DMS153 (cell line): ENCODE measurements around the gene KCNIP4.
A peak's percentile ranks its signal among the peaks of the same experiment; 100 is the strongest.
"Not testable (repeated sequence)": the region's sequence is repeated elsewhere in the genome, so short reads cannot be mapped to it uniquely, and the experiment has no call there.

Experiments
- DNase-seq: peaks from one replicate; lab custom pipeline; 2025; lab: John Stamatoyannopoulos, UW

KCNIP4 gene

DNA sequence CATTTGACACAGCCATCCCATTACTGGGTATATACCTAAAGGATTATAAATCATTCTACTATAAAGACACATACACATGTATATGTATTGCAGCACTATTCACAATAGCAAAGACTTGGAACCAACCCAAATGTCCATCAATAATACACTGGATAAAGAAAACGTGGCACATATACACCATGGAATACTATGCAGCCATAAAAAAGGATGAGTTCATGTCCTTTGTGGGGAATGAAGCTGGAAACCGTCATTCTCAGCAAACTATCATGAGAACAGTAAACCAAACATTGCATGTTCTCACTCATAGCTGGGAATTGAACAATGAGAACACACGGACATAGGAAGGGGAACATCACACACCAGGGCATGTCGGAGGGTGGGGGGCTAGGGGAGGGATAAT, 1202.6 kb downstream of the KCNIP4 start:
- not testable (repeated sequence) for DNase-seq

DNA sequence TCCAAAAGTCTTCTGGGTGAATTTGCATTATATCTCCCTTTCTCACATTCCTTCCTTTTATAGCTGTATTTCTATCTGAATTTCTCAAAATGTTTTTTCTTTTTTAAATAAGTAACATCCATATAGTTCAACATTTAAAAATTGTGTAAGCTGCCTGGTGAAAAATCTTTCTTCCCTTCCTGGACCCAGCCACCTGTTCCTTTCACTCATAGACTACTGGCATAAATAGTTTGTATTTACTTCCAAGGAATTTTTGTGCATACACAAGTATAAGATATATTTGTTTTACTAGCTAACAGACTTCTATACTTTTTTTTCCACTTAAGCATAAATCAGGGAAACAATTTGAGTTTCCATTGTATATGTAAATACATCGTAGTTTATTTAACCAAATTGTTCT, 1212.6 kb downstream of the KCNIP4 start:
- no peak for DNase-seq

DNA sequence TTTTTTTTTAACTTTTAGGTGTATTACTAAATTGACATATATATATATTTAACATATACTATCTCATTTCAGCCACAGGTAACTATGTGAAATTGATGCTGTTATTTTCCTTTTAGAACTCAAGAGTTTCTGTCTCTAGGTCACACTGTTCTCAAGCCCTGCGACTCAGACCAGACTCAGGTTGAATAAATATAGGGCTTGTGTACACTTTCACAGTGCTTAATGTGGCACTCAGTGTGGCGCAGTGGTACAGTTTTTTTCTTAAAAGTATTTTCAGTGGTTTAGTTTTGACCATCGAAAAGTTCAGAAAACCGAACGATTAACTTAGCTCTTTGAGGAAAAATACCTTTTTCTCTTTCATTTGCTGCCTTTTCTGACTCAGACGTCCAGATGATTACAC, 1223.7 kb downstream of the KCNIP4 start:
- no peak for DNase-seq

- DNase-seq = no peak
Observed at GRCh38 chr4:20723463-20723862, 1225.1 kb downstream of the KCNIP4 start.

GRCh38 chr4:20723019-20723418, 1225.6 kb downstream of the KCNIP4 start:
- no peak for DNase-seq

DNA sequence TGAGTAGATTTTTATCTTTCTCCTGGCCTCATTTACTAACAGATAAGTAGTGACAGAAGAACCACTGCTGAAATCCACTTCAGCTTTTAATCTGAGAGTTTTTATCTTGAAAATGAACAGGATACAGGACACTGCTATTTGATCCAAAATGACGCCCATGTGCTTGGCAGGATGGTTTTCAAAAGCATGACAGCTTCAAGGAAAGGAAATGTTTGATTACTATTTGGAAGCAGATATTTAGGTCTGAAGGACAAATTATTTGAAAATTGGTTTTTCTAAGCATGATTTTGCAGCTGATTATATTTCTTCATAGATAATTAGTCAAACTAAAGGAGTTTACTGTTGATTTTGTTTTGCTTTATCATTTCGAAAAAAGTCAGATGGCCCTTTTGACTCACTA, 1237.2 kb downstream of the KCNIP4 start:
- no peak for DNase-seq

GRCh38 chr4:20700007-20700761, 1248.4 kb downstream of the KCNIP4 start, which contains the start of gene PACRGL:
TSS of gene PACRGL (plus strand) at chr4:20700458. CDS start at chr4:20704482, 4,024 bp downstream.
- peak; percentile 71 for DNase-seq

DNA sequence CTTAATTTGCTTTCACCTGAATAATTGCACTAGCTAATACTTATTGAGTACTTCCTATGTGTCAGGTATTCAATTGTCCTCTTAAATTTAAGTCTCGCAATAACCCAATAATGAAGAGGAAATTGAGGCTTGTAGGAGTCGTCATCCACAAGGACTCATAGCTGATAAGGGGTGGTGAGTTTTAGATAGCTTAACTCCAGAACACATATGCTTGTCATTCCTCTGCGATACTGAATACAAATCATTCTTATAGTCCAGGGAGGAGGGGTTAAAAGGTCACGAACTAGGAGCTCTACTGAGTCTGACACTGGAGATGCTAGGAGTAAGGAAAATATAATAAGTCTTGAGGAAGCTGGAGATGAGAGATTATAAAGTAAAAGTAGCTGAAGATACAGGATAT, 1249.8 kb downstream of the KCNIP4 start:
- DNase-seq = no peak

- DNase-seq = no peak
Observed at GRCh38 chr4:20698382-20698781, 1250.2 kb downstream of the KCNIP4 start.

DNA sequence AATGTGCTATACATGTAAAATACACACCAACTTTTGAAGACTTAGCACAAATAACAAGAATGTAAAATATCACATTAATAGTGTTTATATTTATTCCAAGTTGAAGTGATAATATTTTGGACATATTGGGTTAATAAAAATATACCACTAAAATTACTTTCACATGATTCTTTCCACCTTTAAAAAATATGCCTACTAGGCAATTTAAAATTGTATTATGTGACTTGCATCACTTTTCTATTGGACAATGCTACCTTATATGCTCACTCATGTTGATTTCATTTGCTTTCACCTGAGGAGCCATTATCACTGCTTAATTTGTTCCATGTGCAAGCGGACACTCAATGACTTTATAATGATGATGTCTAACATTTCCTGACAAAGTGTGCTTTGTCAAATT, 1251.8 kb downstream of the KCNIP4 start:
- DNase-seq = no peak

- no peak for DNase-seq
Observed at GRCh38 chr4:20687864-20688263, 1260.7 kb downstream of the KCNIP4 start.

DNA sequence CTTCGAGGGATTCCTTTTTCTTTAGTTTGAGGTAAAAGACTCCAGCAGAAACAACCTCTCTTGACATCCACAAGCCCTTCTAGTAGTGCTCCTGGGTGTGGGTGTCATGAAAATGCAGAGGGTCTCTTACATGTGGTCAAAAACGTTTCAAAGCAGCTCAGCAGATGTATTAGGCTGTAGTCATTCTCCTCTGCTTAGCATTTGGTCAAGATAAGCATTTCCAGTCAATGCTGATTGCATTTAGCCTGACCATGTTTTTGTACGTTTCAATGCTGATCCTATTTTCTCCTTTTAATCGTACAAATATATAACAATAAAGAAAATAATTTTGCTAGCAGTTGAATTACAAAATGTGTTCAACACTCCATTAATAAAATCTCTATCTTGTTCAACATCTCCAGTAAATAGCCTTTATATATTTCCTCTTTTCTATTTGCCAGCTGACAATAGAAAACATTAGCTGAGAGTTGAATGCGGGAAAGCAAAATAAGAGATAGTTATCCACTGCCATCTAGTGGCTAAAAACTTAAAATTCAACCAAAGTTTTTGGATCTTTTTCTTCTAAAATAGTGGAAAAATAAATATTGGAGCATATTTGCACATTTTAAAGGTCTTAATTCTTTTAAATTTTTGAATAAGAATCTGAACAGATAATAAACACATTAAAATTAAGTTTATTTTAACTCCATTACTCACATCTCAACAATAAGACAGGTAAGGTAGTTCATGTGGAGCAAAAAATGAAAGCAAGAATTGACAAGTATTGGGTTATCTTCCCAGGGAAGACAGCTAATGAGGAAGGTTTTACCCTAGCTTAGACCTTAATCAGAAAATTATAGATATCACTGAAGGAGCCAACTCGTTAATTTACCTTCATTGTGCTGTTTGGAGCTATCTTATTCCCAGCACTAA, 1263.5 kb downstream of the KCNIP4 start:
- no peak for DNase-seq

DNA sequence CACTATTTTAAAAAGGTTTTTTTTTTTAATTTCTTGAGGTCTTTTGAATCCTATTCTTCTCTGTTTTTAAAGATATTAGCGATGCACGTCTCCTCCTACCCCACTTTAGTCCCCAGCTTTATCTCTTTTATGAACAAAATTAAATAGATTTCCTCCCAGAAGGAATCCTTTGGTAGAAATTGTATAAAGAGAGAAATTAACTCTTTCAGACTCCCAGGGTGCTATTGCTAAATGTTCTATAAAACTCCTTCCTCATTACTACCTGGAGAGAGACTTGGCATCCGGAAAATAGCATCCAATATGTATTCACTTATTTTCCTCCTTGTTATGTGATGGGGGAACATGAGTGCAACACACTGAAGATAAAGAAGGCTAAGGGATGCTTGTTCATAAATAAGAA, 1264.8 kb downstream of the KCNIP4 start:
- no peak for DNase-seq

GRCh38 chr4:20682853-20683252, 1265.7 kb downstream of the KCNIP4 start:
- DNase-seq = no peak

GRCh38 chr4:20681271-20681670, 1267.3 kb downstream of the KCNIP4 start:
- DNase-seq = no peak

DNA sequence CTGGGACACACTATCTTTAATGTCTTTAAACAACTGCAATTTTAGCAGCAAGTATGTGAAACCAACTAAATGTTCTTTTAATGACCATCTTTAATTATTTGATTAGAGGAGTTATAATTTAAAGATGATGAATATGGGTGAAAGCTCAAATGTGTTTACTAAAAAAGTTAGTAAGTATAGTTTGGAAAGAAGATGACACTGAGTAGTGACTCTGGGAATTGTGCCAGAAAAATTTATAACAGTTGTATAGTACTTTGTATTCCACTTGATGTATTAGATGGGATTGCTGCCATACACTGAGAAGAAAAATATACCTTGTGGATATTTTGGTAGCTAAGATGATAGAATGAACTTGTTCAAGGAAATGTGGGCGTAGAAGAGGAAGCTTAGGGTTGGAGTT, 1267.8 kb downstream of the KCNIP4 start:
- DNase-seq = no peak

DNA sequence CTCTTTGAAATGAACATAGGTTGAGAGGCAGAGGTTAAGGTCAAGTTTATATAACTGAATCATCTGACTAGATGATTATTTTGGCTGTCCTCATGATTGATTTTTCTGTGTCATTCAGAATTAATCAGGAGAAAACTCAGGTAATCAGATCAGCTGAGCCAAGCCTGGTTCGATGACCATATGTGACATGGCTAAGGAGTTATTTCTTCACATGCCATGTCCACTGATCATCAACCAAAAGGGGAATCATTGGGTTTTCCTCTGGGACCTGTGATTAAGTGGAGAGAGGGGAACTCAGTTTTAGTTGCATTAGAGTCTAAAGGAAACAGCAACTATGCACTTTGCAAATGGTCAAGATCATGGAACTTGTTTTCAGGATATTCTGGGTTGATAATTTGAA, 1268.6 kb downstream of the KCNIP4 start:
- no peak for DNase-seq
